Measurements from ENCODE around the gene PIK3CB. TPM values are rescaled to one million over a fixed set of nuclear protein-coding genes. Genes with fewer than 3 reads are reported as not detected.
"Not testable (repeated sequence)": the region's sequence is repeated elsewhere in the genome, so short reads cannot be mapped to it uniquely, and the experiment has no call there.

PIK3CB gene
- total RNA-seq, 1 experiment from 2014 or later = 29.7 TPM

- CTCF ChIA-PET = interaction anchor here (0.8 to 3.4 kb wide), 3 partner anchors 37 to 231 kb away, joined by 3 to 57 read pairs (median 5); partner anchors contain the start of gene CEP70
- H3K36me3 Mint-ChIP-seq (ENCODE audit: insufficient read depth, unreplicated experiment) = peaks cover 24% of the 10 kb centered on the region
- H3K9me3 ChIP-seq = no peaks in the 10 kb centered on the region
Measured at GRCh38 chr3:138825336-138825735, 9.4 kb downstream of the PIK3CB start.

GRCh38 chr3:138824114-138824506, 10.6 kb downstream of the PIK3CB start:
- ChIA-PET POLR2A (interaction anchor here (0.6 to 1.7 kb wide), 4 partner anchors 11 to 221 kb away, joined by 3 to 9 read pairs (median 6); no protein-coding TSS in a partner anchor), CTCF (interaction anchor here (3.4 kb wide), 1 partner anchor 92 kb away, joined by 57 read pairs; no protein-coding TSS in a partner anchor)
- peaks cover 27% of the 10 kb centered on the region for H3K4me1 ChIP-seq
- Mint-ChIP-seq H3K4me3 (ENCODE audit: unreplicated experiment) (no peak overlapping the region), H3K27ac (ENCODE audit: unreplicated experiment) (peak overlapping the region; percentile 81), H3K4me1 (ENCODE audit: low read depth, unreplicated experiment) (peaks cover 10% of the 10 kb centered on the region), H3K27me3 (ENCODE audit: insufficient read depth, unreplicated experiment) (no peaks in the 10 kb centered on the region), H3K36me3 (ENCODE audit: insufficient read depth, unreplicated experiment) (peaks cover 18% of the 10 kb centered on the region), H3K9me3 (ENCODE audit: unreplicated experiment) (no peaks in the 10 kb centered on the region)
- no peaks in the 10 kb centered on the region for H3K27me3 ChIP-seq (replicated peaks; ENCODE audit: control insufficient read depth, insufficient read depth, low read length)
- H3K9me3 ChIP-seq = no peaks in the 10 kb centered on the region
- intact Hi-C loops (cut with micrococcal nuclease; ENCODE audit: unreplicated experiment) = loop anchor here (5.0 kb wide), 1 partner anchor 38 kb away; no protein-coding TSS in a partner anchor
- H3K36me3 ChIP-seq (ENCODE audit: control insufficient read depth, insufficient read depth, low read length) = peaks cover 2% of the 10 kb centered on the region; the same call in 1 of the 2 replicates
- no peak for TF ChIP-seq CTCF (IDR thresholded peaks at IDR 0.05; ENCODE audit: insufficient read depth in 1 of 2, low read depth in 1 of 2, low read length in 1 of 2, severe bottlenecking in 1 of 2, unreplicated experiment in 1 of 2)
- H3K4me3 ChIP-seq (ENCODE audit: low read depth, low read length) = no peak overlapping the region
- peak; percentile 37 to 47 for DNase-seq
- no TSS peak for BruUV-seq (replicated peaks)

More at GRCh38 chr3:138825336-138825735, 9.4 kb downstream of the PIK3CB start:
- H3K4me1 ChIP-seq = peaks cover 27% of the 10 kb centered on the region
- Mint-ChIP-seq H3K4me3 (ENCODE audit: unreplicated experiment) (no peak overlapping the region), H3K27ac (ENCODE audit: unreplicated experiment) (peak overlapping the region; percentile 81), H3K27me3 (ENCODE audit: insufficient read depth, unreplicated experiment) (no peaks in the 10 kb centered on the region), H3K4me1 (ENCODE audit: low read depth, unreplicated experiment) (peaks cover 18% of the 10 kb centered on the region), H3K9me3 (ENCODE audit: unreplicated experiment) (no peaks in the 10 kb centered on the region)
- DNase-seq = no peak
- H3K4me3 ChIP-seq (ENCODE audit: low read depth, low read length) = no peak overlapping the region
- peaks cover 2% of the 10 kb centered on the region; the same call in 1 of the 2 replicates for H3K36me3 ChIP-seq (ENCODE audit: control insufficient read depth, insufficient read depth, low read length)
- no TSS peak for BruUV-seq (replicated peaks)
- intact Hi-C loops (cut with micrococcal nuclease; ENCODE audit: unreplicated experiment) = no loop called here
- no peak for TF ChIP-seq CTCF (IDR thresholded peaks at IDR 0.05; ENCODE audit: insufficient read depth in 1 of 2, low read depth in 1 of 2, low read length in 1 of 2, severe bottlenecking in 1 of 2, unreplicated experiment in 1 of 2)
- POLR2A ChIA-PET = interaction anchor here (0.6 to 1.7 kb wide), 2 partner anchors 90 to 391 kb away, joined by 3 to 5 read pairs; partner anchors contain the start of gene ESYT3
- H3K27me3 ChIP-seq (replicated peaks; ENCODE audit: control insufficient read depth, insufficient read depth, low read length) = no peaks in the 10 kb centered on the region

GRCh38 chr3:138820379-138820778, 14.3 kb downstream of the PIK3CB start:
- H3K36me3 Mint-ChIP-seq (ENCODE audit: insufficient read depth, unreplicated experiment) = peaks cover 17% of the 10 kb centered on the region
- H3K4me3 Mint-ChIP-seq (ENCODE audit: unreplicated experiment); BruUV-seq (replicated peaks); H3K27me3 ChIP-seq (replicated peaks; ENCODE audit: control insufficient read depth, insufficient read depth, low read length); H3K27me3 Mint-ChIP-seq (ENCODE audit: insufficient read depth, unreplicated experiment); H3K27ac Mint-ChIP-seq (ENCODE audit: unreplicated experiment); H3K4me1 Mint-ChIP-seq (ENCODE audit: low read depth, unreplicated experiment); H3K9me3 Mint-ChIP-seq (ENCODE audit: unreplicated experiment); H3K36me3 ChIP-seq (ENCODE audit: control insufficient read depth, insufficient read depth, low read length); H3K4me3 ChIP-seq (ENCODE audit: low read depth, low read length); DNase-seq; CTCF ChIA-PET; POLR2A ChIA-PET; H3K9me3 ChIP-seq: not testable (repeated sequence)
- intact Hi-C loops (cut with micrococcal nuclease; ENCODE audit: unreplicated experiment) = loop anchor here (5.0 kb wide), 1 partner anchor 42 kb away; no protein-coding TSS in a partner anchor
- peaks cover 26% of the 10 kb centered on the region for H3K4me1 ChIP-seq
